H9 (cell line): Measurements from ENCODE around the gene WWC2. TPM values are rescaled to one million over a fixed set of nuclear protein-coding genes. Genes with fewer than 3 reads are reported as not detected.

Experiments used
- DNase-seq: peaks from one replicate; pipeline ENCODE4 v3.0.0-alpha.2; 2017
- H2AFZ ChIP-seq: one replicate; pipeline ENCODE4 v1.6.1; 2013; ENCODE audit warnings: mild to moderate bottlenecking, low read length, control low read depth, moderate library complexity
- H2AK5ac ChIP-seq: 2 replicates; pipeline ENCODE4 v1.6.1; 2013; ENCODE audit warnings: low read length, control low read depth, mixed read lengths; ENCODE audit not compliant: insufficient read length
- H2BK120ac ChIP-seq: one replicate; pipeline ENCODE4 v1.6.1; 2013; ENCODE audit warnings: low read depth, mild to moderate bottlenecking, low read length, control low read depth, inconsistent platforms; ENCODE audit not compliant: poor library complexity, severe bottlenecking
- H2BK12ac ChIP-seq: 2 replicates; pipeline ENCODE4 v1.6.1; 2013; ENCODE audit warnings: low read length, control low read depth, mixed read lengths, low read depth; ENCODE audit not compliant: insufficient read length
- H2BK15ac ChIP-seq: 2 replicates; pipeline ENCODE4 v1.6.1; 2013; ENCODE audit warnings: low read depth, low read length, control low read depth
- H2BK20ac ChIP-seq: one replicate; pipeline ENCODE4 v1.6.1; 2013; ENCODE audit warnings: low read depth, mild to moderate bottlenecking, low read length, control low read depth, inconsistent platforms; ENCODE audit not compliant: poor library complexity, severe bottlenecking
- H2BK5ac ChIP-seq: 2 replicates; pipeline ENCODE4 v1.6.1; 2013; ENCODE audit warnings: low read length, control low read depth, mixed read lengths; ENCODE audit not compliant: insufficient read length
- H3K14ac ChIP-seq: 2 replicates; pipeline ENCODE4 v1.6.1; 2013; ENCODE audit warnings: low read length, control low read depth; ENCODE audit not compliant: insufficient read depth
- H3K18ac ChIP-seq: 2 replicates; pipeline ENCODE4 v1.6.1; 2013; ENCODE audit warnings: low read depth, mild to moderate bottlenecking, mixed read lengths, low read length, control low read depth; ENCODE audit not compliant: insufficient read length
- H3K23ac ChIP-seq: 2 replicates; pipeline ENCODE4 v1.6.1; 2013; ENCODE audit warnings: low read length, control low read depth, mixed read lengths, low read depth; ENCODE audit not compliant: insufficient read length
- H3K23me2 ChIP-seq: 2 replicates; pipeline ENCODE4 v1.6.1; 2013; ENCODE audit warnings: low read depth, mild to moderate bottlenecking, mixed read lengths, low read length, control low read depth; ENCODE audit not compliant: insufficient read length, poor library complexity, severe bottlenecking
- H3K27ac ChIP-seq: 2 replicates; pipeline ENCODE4 v1.5.1; 2013; ENCODE audit warnings: low read length, control low read depth, mixed read lengths, low read depth; ENCODE audit not compliant: insufficient read length
- H3K27me3 ChIP-seq: 2 replicates; pipeline ENCODE4 v1.6.1; 2013; ENCODE audit warnings: low read length, control low read depth, inconsistent platforms; ENCODE audit not compliant: insufficient read depth
- H3K4ac ChIP-seq: 2 replicates; pipeline ENCODE4 v1.6.1; 2013; ENCODE audit warnings: low read depth, mild to moderate bottlenecking, control low read depth, inconsistent platforms, low read length, moderate library complexity
- H3K4me1 ChIP-seq: 2 replicates; pipeline ENCODE4 v1.6.1; 2013; ENCODE audit warnings: low read length, control low read depth, inconsistent platforms; ENCODE audit not compliant: insufficient read depth
- H3K4me2 ChIP-seq: 2 replicates; pipeline ENCODE4 v1.6.1; 2013; ENCODE audit warnings: low read length, control low read depth, mixed read lengths; ENCODE audit not compliant: insufficient read length, insufficient read depth
- H3K56ac ChIP-seq: 2 replicates; pipeline ENCODE4 v1.6.1; 2013; ENCODE audit warnings: low read depth, mild to moderate bottlenecking, mixed read lengths, low read length, control low read depth; ENCODE audit not compliant: insufficient read length
- H3K79me1 ChIP-seq: 2 replicates; pipeline ENCODE4 v1.6.1; 2013; ENCODE audit warnings: low read depth, mild to moderate bottlenecking, moderate library complexity, low read length, control low read depth, inconsistent platforms; ENCODE audit not compliant: insufficient read depth, poor library complexity, severe bottlenecking
- H3K79me2 ChIP-seq: 2 replicates; pipeline ENCODE4 v1.6.1; 2013; ENCODE audit warnings: low read length, control low read depth, inconsistent platforms; ENCODE audit not compliant: insufficient read depth
- H3K9ac ChIP-seq: 2 replicates; pipeline ENCODE4 v1.6.1; 2013; ENCODE audit warnings: low read length, control low read depth, mixed read lengths; ENCODE audit not compliant: insufficient read length; ENCODE audit errors: extremely low read depth
- H3K9me3 ChIP-seq: one replicate; pipeline ENCODE4 v1.6.1; 2013; ENCODE audit warnings: low read depth, low read length, inconsistent platforms; ENCODE audit not compliant: control insufficient read depth
- H3T11ph ChIP-seq: one replicate; pipeline ENCODE4 v1.6.1; 2013; ENCODE audit warnings: mild to moderate bottlenecking, low read length, control low read depth, inconsistent platforms
- H4K20me1 ChIP-seq: one replicate; pipeline ENCODE4 v1.6.1; 2013; ENCODE audit not compliant: control insufficient read depth, insufficient read length, insufficient read depth
- H4K5ac ChIP-seq: 2 replicates; pipeline ENCODE4 v1.6.1; 2013; ENCODE audit warnings: low read depth, mild to moderate bottlenecking, mixed read lengths, low read length, control low read depth; ENCODE audit not compliant: insufficient read length
- H4K8ac ChIP-seq: replicated peaks from 2 replicates; pipeline ENCODE4 v1.6.1; 2013; ENCODE audit warnings: low read length, control low read depth, mixed read lengths, low read depth; ENCODE audit not compliant: insufficient read length
- H4K91ac ChIP-seq: 2 replicates; pipeline ENCODE4 v1.6.1; 2013; ENCODE audit warnings: low read depth, mild to moderate bottlenecking, moderate library complexity, mixed read lengths, low read length, control low read depth; ENCODE audit not compliant: insufficient read length
- H3K27ac Mint-ChIP-seq, 3 experiments: 2 replicates in 2 of 3; 3 replicates in 1 of 3; pipeline ENCODE4 v1.8.0; 2020 to 2021; ENCODE audit warnings: mixed read lengths in 3 of 3, mild to moderate bottlenecking in 1 of 3, moderate library complexity in 1 of 3
- H3K27me3 Mint-ChIP-seq: 2 replicates; pipeline ENCODE4 v1.8.0; 2021; ENCODE audit warnings: low read depth, mild to moderate bottlenecking, moderate library complexity, mixed read lengths
- H3K36me3 Mint-ChIP-seq, 3 experiments: 2 replicates in 2 of 3; 3 replicates in 1 of 3; pipeline ENCODE4 v1.8.0; 2020 to 2021; ENCODE audit warnings: low read depth in 3 of 3, mixed read lengths in 3 of 3; ENCODE audit not compliant: insufficient read depth in 1 of 3
- H3K4me1 Mint-ChIP-seq, 2 experiments: 2 replicates each; pipeline ENCODE4 v1.8.0; 2020; ENCODE audit warnings: mixed read lengths in 2 of 2
- H3K4me3 Mint-ChIP-seq, 2 experiments: 2 replicates in 1 of 2; 3 replicates in 1 of 2; pipeline ENCODE4 v1.8.0; 2020 to 2021; ENCODE audit warnings: mild to moderate bottlenecking in 2 of 2, mixed read lengths in 2 of 2, moderate library complexity in 1 of 2
- H3K9me3 Mint-ChIP-seq, 2 experiments: 2 replicates in 1 of 2; 3 replicates in 1 of 2; pipeline ENCODE4 v1.8.0; 2020; ENCODE audit warnings: mild to moderate bottlenecking in 2 of 2, mixed read lengths in 2 of 2, moderate library complexity in 1 of 2
- WGBS: extraction: QIAGEN DNeasy Blood & Tissue Kit; methylation state at CpG from one replicate; pipeline ENCODE4 v1.1.7; 2013; ENCODE audit warnings: missing lambda C conversion rate, low lambda C conversion rate, mixed read lengths; ENCODE audit not compliant: insufficient read length; ENCODE audit errors: extremely low coverage; 5-methylcytosine and 5-hydroxymethylcytosine counted together
- total RNA-seq: library from RNA; stranded (reverse); gene quantifications from 2 replicates; pipeline ENCODE4 v1.2.1, GENCODE V29; 2021
- TF ChIP-seq, protein P1 (sequence below): fragments of 200-600 bp; sonication (generic); conservative IDR thresholded peaks from 3 replicates; pipeline ENCODE4 v1.8.0; 2021; ENCODE audit warnings: antibody characterized with exemption, mild to moderate bottlenecking

The WWC2 gene
- total RNA-seq, 1 experiment from 2014 or later, result 106 TPM

DNA sequence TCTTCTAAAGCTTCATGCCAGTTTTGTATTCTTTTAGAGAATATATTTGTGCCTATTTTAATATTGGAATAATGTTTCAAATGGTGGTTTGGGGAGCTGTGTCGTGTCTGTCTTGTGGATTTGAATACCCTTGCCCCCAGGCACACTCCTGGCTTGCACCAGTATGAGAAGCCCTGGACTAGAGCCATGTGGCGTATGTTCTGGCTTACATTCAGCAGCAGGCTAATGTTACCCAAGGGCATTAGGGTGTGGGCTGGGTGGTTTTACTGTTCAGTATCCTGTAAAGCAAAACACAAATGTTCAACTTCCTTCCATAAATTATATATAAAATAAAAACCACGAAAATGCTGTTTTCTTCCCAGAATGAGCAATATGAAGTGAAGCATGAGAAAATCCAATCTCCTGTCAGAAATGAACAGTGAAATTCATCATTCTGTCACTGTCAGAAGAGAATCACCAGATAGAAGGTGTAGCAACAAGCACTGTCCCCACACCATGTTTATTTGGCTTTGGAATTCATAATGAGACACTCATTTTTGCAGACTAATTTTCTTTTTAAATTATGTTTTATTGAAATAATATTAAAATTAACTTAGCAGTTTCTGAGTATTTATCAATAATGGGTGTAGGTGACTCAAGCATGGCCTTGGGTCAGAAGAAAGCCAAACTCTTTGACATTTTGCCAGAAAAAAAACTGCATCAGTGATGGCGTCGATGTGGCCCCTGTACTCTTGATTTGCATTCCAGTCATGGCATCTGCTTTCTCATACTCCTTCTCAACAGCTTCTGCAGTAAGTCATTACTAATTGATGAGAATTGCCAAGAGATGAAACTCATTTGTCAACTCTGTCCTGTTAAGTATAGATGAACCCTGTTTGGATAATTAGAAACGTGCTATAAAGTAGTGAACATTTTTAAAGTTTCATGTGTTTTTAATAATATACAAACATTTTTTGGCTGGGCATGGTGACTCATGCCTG, 43.8 kb downstream of the WWC2 start:
- Histone ChIP-seq H3K23ac (no peak overlapping the region), H3K4ac (no peak overlapping the region), H3K9me3 (no peaks in the 10 kb centered on the region), H2AK5ac (no peak overlapping the region), H2BK5ac (no peak overlapping the region), H3K9ac (no peak overlapping the region), H3T11ph (no peak overlapping the region), H2BK12ac (no peak overlapping the region), H3K4me1 (peaks cover 10% of the 10 kb centered on the region; the same call in 1 of the 2 replicates), H2BK20ac (no peak overlapping the region), H3K79me2 (peaks cover 58% of the 10 kb centered on the region), H3K79me1 (peaks cover 25% of the 10 kb centered on the region), H4K5ac (no peak overlapping the region), H3K56ac (no peak overlapping the region), H3K23me2 (no peaks in the 10 kb centered on the region), H3K4me2 (no peak overlapping the region), H3K14ac (no peak overlapping the region), H4K20me1 (no peaks in the 10 kb centered on the region), H4K91ac (no peak overlapping the region), H3K18ac (no peak overlapping the region), H2AFZ (no peak overlapping the region), H3K27ac (no peak overlapping the region), H2BK120ac (no peak overlapping the region), H4K8ac (no peak overlapping the region), H2BK15ac (no peak overlapping the region), H3K27me3 (no peaks in the 10 kb centered on the region)
- H3K36me3 Mint-ChIP-seq, result no peaks in the 10 kb centered on the region; a peak in 1 of 7 replicates
- DNase-seq, result no peak
- WGBS, result no CpG with 5 or more reads among the region's 6 CpGs
- no peak overlapping the region for H3K4me3 Mint-ChIP-seq
- H3K27me3 Mint-ChIP-seq, result no peaks in the 10 kb centered on the region
- H3K4me1 Mint-ChIP-seq, result peaks cover 38 to 51% of the 10 kb centered on the region in 2 experiments
- no peak overlapping the region for H3K27ac Mint-ChIP-seq
- TF ChIP-seq, protein P1, sequence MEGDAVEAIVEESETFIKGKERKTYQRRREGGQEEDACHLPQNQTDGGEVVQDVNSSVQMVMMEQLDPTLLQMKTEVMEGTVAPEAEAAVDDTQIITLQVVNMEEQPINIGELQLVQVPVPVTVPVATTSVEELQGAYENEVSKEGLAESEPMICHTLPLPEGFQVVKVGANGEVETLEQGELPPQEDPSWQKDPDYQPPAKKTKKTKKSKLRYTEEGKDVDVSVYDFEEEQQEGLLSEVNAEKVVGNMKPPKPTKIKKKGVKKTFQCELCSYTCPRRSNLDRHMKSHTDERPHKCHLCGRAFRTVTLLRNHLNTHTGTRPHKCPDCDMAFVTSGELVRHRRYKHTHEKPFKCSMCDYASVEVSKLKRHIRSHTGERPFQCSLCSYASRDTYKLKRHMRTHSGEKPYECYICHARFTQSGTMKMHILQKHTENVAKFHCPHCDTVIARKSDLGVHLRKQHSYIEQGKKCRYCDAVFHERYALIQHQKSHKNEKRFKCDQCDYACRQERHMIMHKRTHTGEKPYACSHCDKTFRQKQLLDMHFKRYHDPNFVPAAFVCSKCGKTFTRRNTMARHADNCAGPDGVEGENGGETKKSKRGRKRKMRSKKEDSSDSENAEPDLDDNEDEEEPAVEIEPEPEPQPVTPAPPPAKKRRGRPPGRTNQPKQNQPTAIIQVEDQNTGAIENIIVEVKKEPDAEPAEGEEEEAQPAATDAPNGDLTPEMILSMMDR, result no peak
- no peaks in the 10 kb centered on the region for H3K9me3 Mint-ChIP-seq
